T47D (cell line): ENCODE results near the gene EMP1.

ENCODE experiments used
- DNase-seq, 2 experiments: peaks; one replicate each; pipeline versions ENCODE4 v3.0.0 to v3.0.0-alpha.2; 2011 to 2012; ENCODE audit warnings: low read depth in 1 of 2, low spot score in 1 of 2
- JUND ChIP-seq: IDR thresholded peaks from 2 replicates; pipeline ENCODE4 v1.6.1; 2012; ENCODE audit warnings: low read depth
- in situ Hi-C: cut with HindIII; loops from 2 replicates; pipeline ENCODE4 v1.10.0; 2016; ENCODE audit warnings: low sequenced_read_pairs, low pct_unique_long_range_greater_than_20kb

The EMP1 gene

DNA sequence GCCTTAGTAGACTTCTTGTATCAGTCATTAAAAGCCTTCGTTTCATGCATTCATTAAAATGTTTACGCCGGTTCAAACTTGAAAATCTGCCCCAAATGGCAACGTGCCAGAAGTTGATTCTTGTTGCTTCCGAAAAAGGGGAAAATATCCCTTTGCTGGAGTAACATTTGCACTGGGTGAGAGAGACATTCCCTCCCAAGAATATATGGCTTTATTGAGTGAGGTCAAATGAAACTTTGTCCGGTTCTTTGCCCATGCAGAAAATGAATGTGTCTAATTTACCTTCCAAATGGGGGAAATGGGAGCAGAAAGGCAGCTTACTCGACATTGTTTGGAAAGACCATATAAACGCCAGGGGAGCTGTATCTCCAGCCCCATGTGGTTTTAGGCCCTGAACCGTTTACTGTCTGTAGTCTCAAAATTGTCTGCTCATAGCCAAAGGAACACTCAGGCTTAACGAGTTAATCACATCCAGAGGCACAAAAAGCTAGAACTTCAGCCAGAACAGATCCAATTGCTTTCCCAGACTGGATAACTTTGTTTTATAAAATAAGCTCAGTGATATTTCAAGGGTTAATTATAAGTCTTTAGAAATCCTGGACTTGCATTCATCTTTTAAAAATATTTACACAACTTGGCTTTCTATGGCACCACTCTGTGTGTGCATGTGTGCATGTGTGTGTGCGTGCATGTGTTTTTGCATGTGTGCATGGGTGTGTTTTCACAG is 2.9 kb upstream of the EMP1 start:
- no peak for DNase-seq
- TF ChIP-seq JUND: no peak
- in situ Hi-C loops: no loop called here

- in situ Hi-C loops: no loop called here
- no peak for DNase-seq
- no peak for TF ChIP-seq JUND
These were observed 2.0 kb upstream of the EMP1 start for GRCh38 chr12:13194401-13195110.

DNA sequence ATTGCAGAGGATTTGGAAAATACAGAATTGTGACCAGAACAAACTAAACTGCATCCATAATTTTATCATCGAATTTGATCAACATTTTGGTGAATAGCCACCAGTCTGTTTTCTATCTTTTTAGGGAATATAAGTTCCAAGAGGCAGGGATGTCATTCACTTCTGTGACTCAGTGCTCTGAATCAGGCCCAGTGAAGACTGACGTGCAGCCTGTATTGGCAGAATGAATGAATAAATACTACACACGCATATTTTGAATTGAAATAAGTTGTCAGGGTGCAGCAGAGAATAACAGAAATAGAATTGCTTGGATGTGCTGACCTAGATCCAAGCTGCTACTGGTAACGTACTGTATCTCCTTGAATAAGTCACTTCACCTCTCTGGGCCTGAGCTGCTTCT is 1.3 kb upstream of the EMP1 start:
- TF ChIP-seq JUND: no peak
- DNase-seq: no peak
- in situ Hi-C loops: no loop called here

DNA sequence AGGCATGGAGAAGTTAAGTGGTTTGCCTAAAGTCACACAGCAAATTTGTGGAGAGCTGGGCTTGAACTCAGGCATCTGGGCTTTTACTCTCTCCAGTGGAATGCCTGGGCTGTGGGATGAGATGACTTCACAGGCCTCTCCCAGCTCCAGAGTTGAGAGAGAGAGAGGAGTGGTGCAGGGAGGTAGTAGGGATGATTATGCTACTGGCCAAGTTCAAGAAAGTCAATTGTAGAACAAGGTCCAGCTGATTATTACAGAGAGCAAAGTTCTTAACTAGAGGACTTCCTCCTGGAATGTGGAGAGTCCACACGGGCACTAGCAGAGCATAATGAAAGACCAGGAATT is 769 bp upstream of the EMP1 start:
- in situ Hi-C loops: no loop called here
- DNase-seq: no peak
- no peak for TF ChIP-seq JUND

GRCh38 chr12:13197032-13197431 is 506 bp downstream of the EMP1 start:
- no peak for TF ChIP-seq JUND
- no peak for DNase-seq
- in situ Hi-C loops: no loop called here

DNA sequence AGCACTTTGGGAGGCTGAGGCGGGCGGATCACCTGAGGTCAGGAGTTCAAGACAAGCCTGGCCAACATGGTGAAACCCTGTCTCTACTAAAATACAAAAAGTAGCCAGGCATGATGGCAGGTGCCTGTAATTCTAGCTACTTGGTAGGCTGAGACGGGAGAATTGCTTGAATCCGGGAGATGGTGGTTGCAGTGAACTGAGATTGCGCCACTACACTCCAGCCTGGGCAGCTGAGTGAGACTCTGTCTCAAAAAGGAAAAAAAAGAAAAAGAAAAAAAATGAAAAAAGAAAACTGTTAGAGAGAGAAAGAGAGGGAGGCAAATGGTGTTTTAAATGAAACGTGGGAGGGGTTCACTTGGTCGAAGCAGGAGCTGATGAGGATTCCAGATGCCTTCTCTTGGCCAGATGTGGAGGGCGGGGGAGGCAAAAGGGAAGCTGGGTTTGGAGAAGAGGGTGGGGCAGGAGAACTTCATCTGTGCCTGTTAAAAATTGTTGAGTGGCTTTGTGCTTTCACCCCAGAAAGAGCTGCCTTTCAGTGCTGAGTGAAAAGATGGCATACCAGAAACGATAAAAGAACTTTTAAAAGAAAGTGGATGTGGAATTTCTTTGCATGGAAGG is 1.1 kb downstream of the EMP1 start:
- in situ Hi-C loops: no loop called here
- no peak for TF ChIP-seq JUND

DNA sequence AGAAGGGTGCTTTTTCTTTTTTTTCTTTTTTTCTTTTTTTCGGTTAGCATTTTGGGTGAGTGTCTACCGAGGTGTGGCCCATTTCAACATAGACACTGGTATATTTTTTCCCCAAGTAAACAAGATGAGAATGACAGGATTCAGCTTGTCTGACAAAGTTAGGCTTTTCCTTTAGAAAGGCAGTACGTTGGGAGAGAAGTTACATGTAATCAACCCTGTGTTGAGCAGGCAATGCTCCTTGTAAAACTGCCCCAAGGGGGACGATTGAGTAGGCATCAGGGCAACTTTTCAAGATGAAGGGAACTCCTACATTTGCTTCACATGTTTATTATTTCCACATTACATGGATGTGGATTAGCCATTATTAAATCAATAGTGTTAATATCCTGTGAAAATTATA is 1.7 kb downstream of the EMP1 start:
- TF ChIP-seq JUND: no peak
- in situ Hi-C loops: no loop called here
- DNase-seq: no peak

More for the DNA sequence above, 1.1 kb downstream of the EMP1 start:
- no peak for DNase-seq

- in situ Hi-C loops: no loop called here
- TF ChIP-seq JUND: no peak
- DNase-seq: no peak
These were observed 2.4 kb downstream of the EMP1 start for GRCh38 chr12:13198876-13199275.

DNA sequence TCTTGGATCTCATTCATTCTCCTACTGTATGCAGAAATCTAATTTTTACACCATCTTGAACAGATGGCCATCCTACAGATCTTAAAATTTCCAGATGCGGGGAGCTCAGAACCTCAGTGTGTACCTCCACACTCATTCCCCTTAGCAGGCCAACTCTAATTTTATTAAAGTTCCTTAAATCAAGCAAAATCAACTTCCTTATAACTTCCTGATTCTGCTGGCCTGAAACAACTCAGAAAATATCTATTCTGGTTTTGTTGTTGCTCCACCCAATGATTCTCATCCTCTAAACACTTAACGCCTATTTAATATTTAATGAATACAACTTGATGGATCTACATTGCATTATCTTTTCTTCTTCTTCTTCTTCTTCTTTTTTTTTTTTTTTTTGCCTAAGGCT is 3.1 kb downstream of the EMP1 start:
- in situ Hi-C loops: no loop called here
- no peak for DNase-seq
- TF ChIP-seq JUND: no peak

DNA sequence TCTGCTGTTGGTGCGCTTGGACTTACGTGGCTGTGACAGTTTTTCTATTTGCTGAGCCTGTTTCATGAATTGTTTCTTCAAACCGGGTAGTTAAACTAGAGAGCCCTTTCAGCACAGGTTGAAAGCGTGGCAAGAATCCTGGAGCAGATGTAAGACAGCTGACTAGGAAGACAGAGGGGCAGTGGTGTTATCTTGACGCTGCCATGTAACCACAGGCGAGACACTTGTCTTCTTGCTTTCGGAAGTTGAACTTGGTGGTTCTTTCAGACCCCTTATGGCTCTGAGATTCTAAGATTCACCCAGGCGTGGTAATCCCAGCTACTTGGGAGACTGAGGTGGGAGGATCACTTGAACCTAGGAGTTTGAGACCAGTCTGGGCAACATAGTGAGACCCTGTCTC is 4.3 kb downstream of the EMP1 start:
- TF ChIP-seq JUND: no peak
- in situ Hi-C loops: no loop called here
- DNase-seq: no peak

DNA sequence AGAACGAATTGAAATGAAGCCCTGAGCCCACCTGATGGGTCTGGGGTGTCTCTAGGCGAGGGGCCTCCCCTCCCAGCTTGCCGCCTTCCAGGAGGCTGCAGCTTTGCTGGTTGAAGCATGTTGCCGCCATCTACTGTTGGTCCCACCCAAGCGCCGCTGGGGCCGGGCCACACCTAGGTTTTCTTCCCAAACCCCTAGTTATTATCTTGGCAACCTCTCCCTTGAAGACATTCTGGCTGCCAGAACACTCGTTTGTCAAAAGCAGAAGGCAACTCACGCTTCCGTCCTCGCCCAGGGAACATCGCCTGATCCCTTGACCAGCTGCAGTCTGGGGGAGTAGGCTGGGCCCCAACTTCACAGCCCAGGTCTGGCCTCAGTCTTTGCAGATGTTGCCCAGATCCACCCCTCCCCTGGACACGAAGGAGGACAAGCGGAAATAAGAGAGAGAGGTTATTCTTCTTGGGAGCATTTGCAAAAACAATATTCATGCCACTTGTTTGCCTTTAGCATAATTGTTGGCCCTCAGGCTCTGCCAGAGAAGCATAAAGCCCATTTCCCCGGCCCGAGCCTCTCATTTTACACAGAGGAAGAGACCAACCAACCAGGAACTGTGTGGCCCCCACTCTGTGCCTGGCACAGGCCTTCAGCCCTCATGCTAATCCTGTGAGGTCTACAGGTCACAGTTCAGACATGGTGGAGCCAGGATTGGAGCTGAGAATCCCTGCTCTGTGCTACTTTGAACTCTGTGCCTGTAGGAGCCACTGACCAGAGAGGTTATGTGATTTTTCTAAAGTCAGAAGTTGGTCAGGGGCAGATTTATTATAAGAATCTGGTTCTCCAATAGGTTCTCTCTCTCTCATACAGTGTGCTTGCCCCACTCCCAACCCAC is 6.8 kb downstream of the EMP1 start:
- DNase-seq: no peak
- in situ Hi-C loops: no loop called here
- no peak for TF ChIP-seq JUND

DNA sequence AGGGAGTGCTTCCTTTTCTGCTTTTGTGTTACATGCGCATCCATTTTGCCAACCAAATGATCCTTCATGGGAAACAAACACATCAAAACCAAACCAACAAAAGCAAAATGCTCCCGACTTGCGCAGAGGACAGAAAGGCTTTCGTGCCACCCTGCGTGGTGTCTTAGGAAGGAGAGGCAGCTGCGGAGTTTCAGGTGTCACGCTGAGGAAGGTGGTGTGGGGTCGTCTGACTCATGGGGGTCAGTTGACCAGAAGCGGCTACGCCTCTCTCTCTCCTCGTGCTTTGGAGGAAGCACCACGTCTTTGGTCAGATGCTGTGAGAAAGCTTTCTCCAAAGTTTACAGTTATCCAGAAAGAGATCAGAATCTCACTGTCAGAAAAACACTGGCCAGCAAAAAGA is 7.9 kb downstream of the EMP1 start:
- no peak for TF ChIP-seq JUND
- DNase-seq: no peak
- in situ Hi-C loops: no loop called here
